IPS-20b (cell line): ENCODE data around the gene BACH1.
"Not testable (repeated sequence)": the region's sequence is repeated elsewhere in the genome, so short reads cannot be mapped to it uniquely, and the experiment has no call there.

Experiments
- H3K27ac ChIP-seq: one replicate; pipeline ENCODE4 v1.5.1; 2013; ENCODE audit warnings: low read length
- H3K27me3 ChIP-seq: 2 replicates; pipeline ENCODE4 v1.6.1; 2013; ENCODE audit warnings: mild to moderate bottlenecking, low read length, inconsistent platforms; ENCODE audit not compliant: insufficient read depth
- H3K36me3 ChIP-seq: 2 replicates; pipeline ENCODE4 v1.6.1; 2013; ENCODE audit warnings: low read depth, mild to moderate bottlenecking, inconsistent platforms, low read length, moderate library complexity; ENCODE audit not compliant: insufficient read depth
- H3K4me1 ChIP-seq: 2 replicates; pipeline ENCODE4 v1.6.1; 2013; ENCODE audit warnings: mild to moderate bottlenecking, control low read depth, inconsistent platforms, low read length, moderate library complexity; ENCODE audit not compliant: insufficient read depth
- H3K4me3 ChIP-seq: 2 replicates; pipeline ENCODE4 v1.5.1; 2013; ENCODE audit warnings: mild to moderate bottlenecking, low read length, inconsistent platforms
- H3K9ac ChIP-seq: 2 replicates; pipeline ENCODE4 v1.6.1; 2013; ENCODE audit warnings: low read depth, mild to moderate bottlenecking, inconsistent platforms, low read length, moderate library complexity
- H3K9me3 ChIP-seq: 2 replicates; pipeline ENCODE4 v1.6.1; 2013; ENCODE audit warnings: mild to moderate bottlenecking, low read depth, low read length, inconsistent platforms; ENCODE audit not compliant: insufficient read depth

BACH1 gene

GRCh38 chr21:29338256-29338655, 39.5 kb downstream of the BACH1 start:
- Histone ChIP-seq H3K4me3 (no peak overlapping the region), H3K27me3 (no peaks in the 10 kb centered on the region), H3K27ac (no peak overlapping the region), H3K4me1 (0 out of 2 replicates have a peak, but pooled peaks cover 2% of the 10 kb centered on the region), H3K9me3 (no peaks in the 10 kb centered on the region), H3K36me3 (peaks cover 12% of the 10 kb centered on the region), H3K9ac (no peak overlapping the region)

- no peaks in the 10 kb centered on the region for H3K27me3 ChIP-seq
- no peak overlapping the region for H3K27ac ChIP-seq
- peaks cover 12% of the 10 kb centered on the region for H3K36me3 ChIP-seq
- no peak overlapping the region for H3K9ac ChIP-seq
- H3K9me3 ChIP-seq = no peaks in the 10 kb centered on the region
- H3K4me3 ChIP-seq = no peak overlapping the region
- H3K4me1 ChIP-seq = 0 out of 2 replicates have a peak, but pooled peaks cover 2% of the 10 kb centered on the region
These were observed 41.5 kb downstream of the BACH1 start for GRCh38 chr21:29340228-29340627.

DNA sequence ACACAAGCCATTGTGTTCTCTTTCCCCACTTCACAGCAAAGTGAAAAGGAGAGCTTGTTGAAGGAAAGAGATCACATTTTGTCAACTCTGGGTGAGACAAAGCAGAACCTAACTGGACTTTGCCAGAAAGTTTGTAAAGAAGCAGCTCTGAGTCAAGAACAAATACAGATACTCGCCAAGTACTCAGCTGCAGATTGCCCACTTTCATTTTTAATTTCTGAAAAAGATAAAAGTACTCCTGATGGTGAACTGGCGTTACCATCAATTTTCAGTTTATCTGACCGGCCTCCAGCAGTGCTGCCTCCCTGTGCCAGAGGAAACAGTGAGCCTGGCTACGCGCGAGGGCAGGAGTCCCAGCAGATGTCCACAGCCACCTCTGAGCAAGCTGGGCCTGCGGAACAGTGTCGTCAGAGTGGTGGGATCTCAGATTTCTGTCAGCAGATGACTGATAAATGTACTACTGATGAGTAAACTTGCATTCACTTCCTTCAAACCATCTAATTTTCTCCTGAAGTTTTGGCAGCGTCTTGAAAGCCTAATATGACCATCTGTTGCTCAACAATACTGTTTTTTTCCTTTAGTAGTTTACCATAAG, 43.7 kb downstream of the BACH1 start:
- Histone ChIP-seq H3K27me3 (no peaks in the 10 kb centered on the region), H3K9ac (no peak overlapping the region), H3K9me3 (no peaks in the 10 kb centered on the region), H3K4me1 (0 out of 2 replicates have a peak, but pooled peaks cover 2% of the 10 kb centered on the region), H3K36me3 (peaks cover 12% of the 10 kb centered on the region), H3K27ac (no peak overlapping the region), H3K4me3 (no peak overlapping the region)

DNA sequence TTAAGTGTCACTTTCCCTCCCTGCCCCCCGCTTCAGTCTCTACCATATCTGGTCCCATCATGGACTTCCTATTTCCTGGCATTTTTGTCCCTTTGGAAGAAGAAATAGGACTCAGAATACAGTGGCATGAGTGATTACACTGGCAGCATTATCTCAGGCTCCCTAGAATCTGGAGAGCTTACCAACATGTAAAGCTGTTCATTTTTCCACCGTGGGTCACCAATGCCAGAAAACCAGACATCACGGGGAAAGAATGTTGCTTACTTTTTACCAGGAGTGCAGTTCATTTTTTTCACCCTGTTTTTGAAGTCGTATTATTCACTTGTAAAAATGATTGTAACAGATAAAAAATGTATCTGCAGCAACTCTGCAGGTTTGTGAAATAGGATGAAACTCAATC, 44.8 kb downstream of the BACH1 start:
- H3K9ac ChIP-seq = no peak overlapping the region
- no peaks in the 10 kb centered on the region for H3K9me3 ChIP-seq
- H3K27me3 ChIP-seq = no peaks in the 10 kb centered on the region
- H3K4me3 ChIP-seq = no peak overlapping the region
- no peak overlapping the region for H3K27ac ChIP-seq
- peaks cover 12% of the 10 kb centered on the region for H3K36me3 ChIP-seq
- 0 out of 2 replicates have a peak, but pooled peaks cover 2% of the 10 kb centered on the region for H3K4me1 ChIP-seq

GRCh38 chr21:29346281-29346680, 47.6 kb downstream of the BACH1 start:
- no peak overlapping the region for H3K27ac ChIP-seq
- H3K9me3 ChIP-seq = no peaks in the 10 kb centered on the region
- H3K36me3 ChIP-seq = peaks cover 12% of the 10 kb centered on the region
- no peak overlapping the region for H3K9ac ChIP-seq
- H3K4me3 ChIP-seq = no peak overlapping the region
- no peaks in the 10 kb centered on the region for H3K4me1 ChIP-seq
- H3K27me3 ChIP-seq = no peaks in the 10 kb centered on the region

GRCh38 chr21:29346771-29347170, 48.0 kb downstream of the BACH1 start:
- peaks cover 11% of the 10 kb centered on the region for H3K36me3 ChIP-seq
- H3K4me3 ChIP-seq = no peak overlapping the region
- no peaks in the 10 kb centered on the region for H3K4me1 ChIP-seq
- H3K9me3 ChIP-seq = no peaks in the 10 kb centered on the region
- H3K27me3 ChIP-seq = no peaks in the 10 kb centered on the region
- H3K9ac ChIP-seq = no peak overlapping the region
- H3K27ac ChIP-seq = no peak overlapping the region

DNA sequence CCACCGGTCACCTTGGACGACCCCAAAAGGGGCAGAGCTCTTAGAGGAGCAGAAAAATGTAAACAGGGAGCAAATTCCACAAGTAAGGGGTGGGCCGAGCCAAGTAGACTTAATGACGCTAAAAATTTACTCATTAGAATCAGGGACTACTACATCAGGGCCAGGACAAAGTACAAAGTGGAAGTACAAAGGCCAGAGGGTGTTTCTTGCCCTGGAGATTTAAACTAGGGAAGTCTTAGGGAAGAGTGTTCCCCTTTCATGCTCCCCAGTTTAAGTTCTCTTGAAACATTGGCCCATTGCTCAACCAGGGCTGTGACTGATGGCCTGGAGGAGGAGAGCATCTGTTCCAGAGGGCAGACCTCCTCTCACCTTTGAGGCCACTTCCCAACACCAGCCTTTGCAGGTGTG, 48.6 kb downstream of the BACH1 start:
- peaks cover 9% of the 10 kb centered on the region for H3K36me3 ChIP-seq
- H3K9ac ChIP-seq = no peak overlapping the region
- no peaks in the 10 kb centered on the region for H3K27me3 ChIP-seq
- H3K4me1 ChIP-seq = no peaks in the 10 kb centered on the region
- no peaks in the 10 kb centered on the region for H3K9me3 ChIP-seq
- no peak overlapping the region for H3K4me3 ChIP-seq
- H3K27ac ChIP-seq = no peak overlapping the region

DNA sequence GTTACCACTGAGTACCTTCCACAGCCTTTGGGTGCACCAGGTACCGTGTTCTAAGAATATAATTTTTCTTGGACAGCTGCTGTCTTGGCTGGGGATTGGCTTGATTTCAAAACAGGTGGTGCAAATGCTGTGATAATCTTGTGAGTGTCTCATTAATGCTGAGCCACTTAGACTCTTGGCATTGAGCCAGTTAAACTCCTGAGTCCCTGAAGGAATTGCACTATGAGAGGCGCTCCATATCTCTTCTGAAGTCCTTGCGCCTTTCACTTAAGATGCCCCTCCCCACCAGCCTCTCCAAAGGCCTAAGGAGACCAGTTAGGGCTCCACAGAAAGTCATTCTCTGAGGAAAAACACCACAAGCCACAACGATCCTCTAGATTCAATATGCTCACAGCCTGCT, 51.0 kb downstream of the BACH1 start:
- peaks cover 22% of the 10 kb centered on the region for H3K36me3 ChIP-seq
- no peaks in the 10 kb centered on the region for H3K27me3 ChIP-seq
- no peaks in the 10 kb centered on the region for H3K4me1 ChIP-seq
- no peak overlapping the region for H3K4me3 ChIP-seq
- no peak overlapping the region for H3K27ac ChIP-seq
- H3K9me3 ChIP-seq = peaks cover 8% of the 10 kb centered on the region; the same call in 1 of the 2 replicates
- no peak overlapping the region for H3K9ac ChIP-seq

DNA sequence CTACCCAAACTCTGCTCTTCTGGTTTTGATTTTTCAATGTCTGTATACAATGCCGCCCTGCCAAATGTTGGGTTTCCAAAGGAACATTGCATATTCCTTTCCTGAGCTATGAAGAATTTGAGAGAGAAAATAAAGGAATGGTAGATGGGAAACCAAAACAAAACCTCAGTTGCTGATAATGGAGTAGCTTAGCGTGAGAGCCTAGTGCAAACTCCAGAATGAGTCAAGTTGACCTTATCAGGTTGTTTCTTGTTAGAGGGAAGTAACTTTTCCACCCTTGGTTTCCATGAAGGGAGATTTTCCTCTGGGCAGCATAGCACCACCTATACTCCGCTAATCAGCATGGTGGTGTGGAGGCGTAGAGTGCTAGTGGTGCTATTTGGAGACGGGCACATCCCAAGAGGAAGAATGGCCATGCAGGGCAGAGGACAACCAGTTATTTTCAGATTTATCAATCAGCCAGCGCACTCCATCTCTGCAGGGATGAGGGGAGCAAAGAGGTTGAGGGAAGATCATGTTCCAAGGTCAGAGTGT, 51.6 kb downstream of the BACH1 start:
- Histone ChIP-seq H3K27ac (no peak overlapping the region), H3K27me3 (no peaks in the 10 kb centered on the region), H3K4me1 (no peaks in the 10 kb centered on the region), H3K4me3 (no peak overlapping the region), H3K36me3 (peaks cover 26% of the 10 kb centered on the region), H3K9me3 (peaks cover 11% of the 10 kb centered on the region; the same call in 1 of the 2 replicates), H3K9ac (no peak overlapping the region)

DNA sequence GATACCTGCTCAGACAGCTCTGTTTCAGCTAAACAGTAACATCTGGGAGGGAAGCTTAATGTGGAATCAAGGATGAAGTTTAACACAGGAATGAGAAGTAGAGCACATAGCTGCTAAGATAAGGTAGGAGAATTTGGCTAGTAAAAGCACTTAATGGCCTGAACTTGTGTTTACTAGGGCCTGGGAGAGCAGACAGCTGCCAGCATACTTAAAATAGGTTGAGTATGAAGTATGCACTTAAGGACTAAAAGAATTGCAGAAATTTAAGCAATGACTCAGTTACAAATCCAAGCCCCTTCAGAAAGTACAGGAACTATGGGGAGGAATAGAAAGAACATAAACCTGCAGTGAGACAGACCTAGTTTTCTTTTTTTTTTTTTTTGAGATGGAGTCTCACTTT, 53.0 kb downstream of the BACH1 start:
- Histone ChIP-seq H3K4me3 (no peak overlapping the region), H3K36me3 (peaks cover 26% of the 10 kb centered on the region), H3K9ac (no peak overlapping the region), H3K9me3 (peaks cover 11% of the 10 kb centered on the region), H3K27ac (no peak overlapping the region), H3K4me1 (no peaks in the 10 kb centered on the region), H3K27me3 (no peaks in the 10 kb centered on the region)

- H3K9ac ChIP-seq, H3K27me3 ChIP-seq, H3K4me3 ChIP-seq, H3K4me1 ChIP-seq, H3K27ac ChIP-seq: not testable (repeated sequence)
- H3K36me3 ChIP-seq = peaks cover 26% of the 10 kb centered on the region
- peaks cover 11% of the 10 kb centered on the region for H3K9me3 ChIP-seq
These were observed 56.5 kb downstream of the BACH1 start for GRCh38 chr21:29355043-29355710.

DNA sequence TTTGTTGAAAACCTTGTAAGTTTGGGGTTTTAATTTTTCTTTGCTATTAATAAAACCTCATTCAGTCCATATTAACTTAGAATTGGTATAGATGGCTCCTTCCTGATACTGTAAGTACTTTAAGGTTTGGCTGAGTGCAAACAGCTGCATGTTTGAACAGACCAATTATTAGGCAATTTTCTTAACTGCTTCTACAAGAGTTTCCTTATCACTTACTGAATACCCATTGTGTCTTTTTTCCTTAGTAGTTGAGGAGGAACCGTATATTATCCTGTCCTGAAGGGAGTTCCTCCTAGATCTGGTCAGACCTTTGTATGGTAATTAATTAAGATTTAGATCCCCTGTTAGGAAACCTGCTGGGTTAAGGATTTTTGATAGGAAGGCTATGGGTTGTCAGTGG, 57.6 kb downstream of the BACH1 start:
- peaks cover 11% of the 10 kb centered on the region for H3K9me3 ChIP-seq
- H3K4me3 ChIP-seq, H3K4me1 ChIP-seq, H3K9ac ChIP-seq, H3K27me3 ChIP-seq, H3K27ac ChIP-seq: not testable (repeated sequence)
- peaks cover 26% of the 10 kb centered on the region for H3K36me3 ChIP-seq
